GM23338 (cell line): Measurements from ENCODE around the gene SASH1. TPM values are rescaled to one million over a fixed set of nuclear protein-coding genes. Genes with fewer than 3 reads are reported as not detected.

Source experiments
- ATAC-seq: fragments of 200-7000 bp; cut with Tn5 transposase; 3 replicates; pipeline ENCODE4 v1.9.1; 2020
- DNase-seq: peaks from one replicate; pipeline ENCODE4 v3.0.0-alpha.2; 2015; ENCODE audit warnings: low spot score
- H2AFZ ChIP-seq: fragments of 200-600 bp; sonication (generic); 2 replicates; pipeline ENCODE4 v1.8.0; 2016; ENCODE audit warnings: antibody characterized with exemption, mild to moderate bottlenecking, moderate library complexity
- H3F3A ChIP-seq: fragments of 200-600 bp; sonication (generic); replicated peaks from 2 replicates; pipeline ENCODE4 v1.8.0; 2017; ENCODE audit warnings: antibody characterized with exemption, mixed run types, low read depth
- H3K27ac ChIP-seq: fragments of 200-600 bp; sonication (generic); 2 replicates; pipeline ENCODE4 v1.6.1; 2016; ENCODE audit warnings: low read depth
- H3K27me3 ChIP-seq: fragments of 200-600 bp; sonication (generic); 2 replicates; pipeline ENCODE4 v1.8.0; 2016; ENCODE audit warnings: mild to moderate bottlenecking, mixed run types, moderate library complexity; ENCODE audit not compliant: insufficient read depth
- H3K36me3 ChIP-seq: fragments of 200-600 bp; sonication (generic); 2 replicates; pipeline ENCODE4 v1.8.0; 2016; ENCODE audit warnings: mild to moderate bottlenecking; ENCODE audit not compliant: insufficient read depth
- H3K4me1 ChIP-seq: fragments of 200-600 bp; sonication (generic); 2 replicates; pipeline ENCODE4 v1.8.0; 2016; ENCODE audit warnings: mild to moderate bottlenecking, moderate library complexity; ENCODE audit not compliant: insufficient read depth
- H3K4me2 ChIP-seq: fragments of 200-600 bp; sonication (generic); 2 replicates; pipeline ENCODE4 v1.7.1; 2017; ENCODE audit warnings: mixed run types
- H3K4me3 ChIP-seq: fragments of 200-600 bp; sonication (generic); 2 replicates; pipeline ENCODE4 v1.6.1; 2016; ENCODE audit warnings: mixed run types
- H3K79me2 ChIP-seq: fragments of 200-600 bp; sonication (generic); replicated peaks from 2 replicates; pipeline ENCODE4 v1.8.0; 2017; ENCODE audit warnings: mild to moderate bottlenecking; ENCODE audit not compliant: insufficient read depth
- H3K9me2 ChIP-seq: fragments of 200-600 bp; sonication (generic); 2 replicates; pipeline ENCODE4 v1.8.0; 2017; ENCODE audit not compliant: insufficient read depth
- H4K20me1 ChIP-seq: fragments of 200-600 bp; sonication (generic); replicated peaks from 2 replicates; pipeline ENCODE4 v1.8.0; 2017; ENCODE audit warnings: mild to moderate bottlenecking; ENCODE audit not compliant: insufficient read depth
- H3K27ac Mint-ChIP-seq: 2 replicates; pipeline ENCODE4 v1.8.0; 2020; ENCODE audit warnings: inconsistent platforms, mild to moderate bottlenecking, moderate library complexity, mixed read lengths
- H3K27me3 Mint-ChIP-seq: 3 replicates; pipeline ENCODE4 v1.8.0; 2022; ENCODE audit warnings: low read depth, mild to moderate bottlenecking, moderate library complexity, mixed read lengths, inconsistent platforms; ENCODE audit not compliant: insufficient read depth, poor library complexity
- H3K36me3 Mint-ChIP-seq: 3 replicates; pipeline ENCODE4 v1.8.0; 2021; ENCODE audit warnings: low read depth, mild to moderate bottlenecking, inconsistent platforms, moderate library complexity, mixed read lengths
- H3K4me1 Mint-ChIP-seq: 3 replicates; pipeline ENCODE4 v1.8.0; 2020; ENCODE audit warnings: mild to moderate bottlenecking, inconsistent platforms, mixed read lengths
- H3K4me3 Mint-ChIP-seq: 3 replicates; pipeline ENCODE4 v1.8.0; 2021; ENCODE audit warnings: moderate library complexity, mild to moderate bottlenecking, inconsistent platforms, mixed read lengths
- H3K9me3 Mint-ChIP-seq: 3 replicates; pipeline ENCODE4 v1.8.0; 2020; ENCODE audit warnings: moderate library complexity, mild to moderate bottlenecking, inconsistent platforms, mixed read lengths
- CREB1 ChIP-seq: fragments of 250-450 bp; sonication (Bioruptor Pico); IDR thresholded peaks from 2 replicates; pipeline ENCODE4 v1.5.0; 2020; ENCODE audit warnings: low read depth, mild to moderate bottlenecking, moderate library complexity
- CTCF ChIP-seq, 2 experiments: fragments of 200-600 bp in 1 of 2; sonication (generic) in 1 of 2; conservative IDR thresholded peaks; 2 replicates each; pipeline versions ENCODE4 v1.5.1 to v1.6.1; 2016 to 2017; ENCODE audit warnings: antibody characterized with exemption in 2 of 2, low read depth in 2 of 2, mild to moderate bottlenecking in 2 of 2, moderate library complexity in 1 of 2
- JUNB ChIP-seq: IDR thresholded peaks from one replicate; pipeline ENCODE4 v1.6.1; 2016; ENCODE audit warnings: antibody characterized with exemption; ENCODE audit not compliant: unreplicated experiment
- ZNF331 ChIP-seq: fragments of 250-450 bp; sonication (Bioruptor Pico); IDR thresholded peaks from 2 replicates; pipeline ENCODE4 v1.5.0; 2020; ENCODE audit warnings: low read depth, mild to moderate bottlenecking, moderate library complexity
- ZNF462 ChIP-seq: fragments of 250-450 bp; sonication (Bioruptor Pico); IDR thresholded peaks from 2 replicates; pipeline ENCODE4 v1.5.0; 2020; ENCODE audit warnings: mild to moderate bottlenecking, moderate library complexity
- polyA plus RNA-seq: library from polyadenylated mRNA; unstranded; fragments of >200 nt; fragmentation: Nextera tagmentation; extraction: Ambion mirVana; gene quantifications from 2 replicates; pipeline ENCODE4 v1.2.1, GENCODE V29; 2016
- total RNA-seq: library from RNA; depleted of rRNA; stranded (reverse); fragments of >200 nt; shearing (Covaris generic); gene quantifications from 2 replicates; pipeline ENCODE4 v1.2.3, GENCODE V29; 2014

Gene SASH1
- total and polyA plus RNA-seq, 2 experiments from 2014 or later: 8.2 to 30.2 TPM

GRCh38 chr6:148544421-148544820, 201.8 kb downstream of the SASH1 start:
- no peaks in the 10 kb centered on the region for H3K79me2 ChIP-seq
- no peak overlapping the region for H3K4me3 ChIP-seq
- TF ChIP-seq JUNB (no peak), ZNF462 (no peak), CREB1 (CRISPR knock-in tag) (no peak), ZNF331 (CRISPR knock-in tag) (no peak), CTCF (conservative IDR thresholded peaks at IDR 0.05; ENCODE audit: low read depth in 2 of 2) (no peak)
- Mint-ChIP-seq H3K9me3 (no peaks in the 10 kb centered on the region), H3K27me3 (no peaks in the 10 kb centered on the region), H3K27ac (no peak overlapping the region), H3K4me1 (no peaks in the 10 kb centered on the region), H3K36me3 (peaks cover 70% of the 10 kb centered on the region), H3K4me3 (no peak overlapping the region)
- no peak overlapping the region for H2AFZ ChIP-seq
- H3K27ac ChIP-seq: no peak overlapping the region
- no peaks in the 10 kb centered on the region for H3K4me1 ChIP-seq
- ATAC-seq: no peak
- no peaks in the 10 kb centered on the region for H4K20me1 ChIP-seq
- H3K27me3 ChIP-seq: no peaks in the 10 kb centered on the region
- no peak for DNase-seq
- no peaks in the 10 kb centered on the region for H3K9me2 ChIP-seq
- no peak overlapping the region for H3K4me2 ChIP-seq
- H3F3A ChIP-seq: no peaks in the 10 kb centered on the region
- peaks cover 14% of the 10 kb centered on the region for H3K36me3 ChIP-seq
